OCI-LY1 (cell line): ENCODE data around the gene ATF6.

Experiments used
- CTCF ChIP-seq: fragments of 200-600 bp; sonication (generic), shearing (Covaris generic); IDR thresholded peaks from 2 replicates; pipeline ENCODE4 v1.5.1; 2017; ENCODE audit warnings: mild to moderate bottlenecking, antibody characterized with exemption, low read length, moderate library complexity, mixed read lengths
- EZH2 ChIP-seq: fragments of 200-600 bp; sonication (generic), shearing (Covaris generic); IDR thresholded peaks from 2 replicates; pipeline ENCODE4 v1.8.0; 2017; ENCODE audit warnings: borderline replicate concordance, mixed run types, mild to moderate bottlenecking, antibody characterized with exemption, low read length, moderate library complexity, mixed read lengths

- no peak for TF ChIP-seq CTCF
- no peak for TF ChIP-seq EZH2
Measured at GRCh38 chr1:161928056-161928455, 161.9 kb downstream of the ATF6 start.
